Stimulated activated effector memory CD8-positive, alpha-beta T cell treated with anti-CD3 and anti-CD28 coated beads, Interleukin-12 subunit alpha, Interleukin-12 subunit beta, amount 100 ng/mL, for 72 hours (primary cell): ENCODE data around the gene FNDC3B.

Experiments used
- ATAC-seq: fragments of 150-1000 bp; cut with Tn5 transposase; 2 replicates; pipeline ENCODE4 v1.10.0; 2021
- DNase-seq, 2 donors: peaks; one replicate each; pipeline ENCODE4 v3.0.0; 2021 to 2022; ENCODE audit warnings: low spot score in 2 of 2
- H3K27ac Mint-ChIP-seq: one replicate; pipeline ENCODE4 v1.8.0; 2022; ENCODE audit warnings: mild to moderate bottlenecking, mixed read lengths
- H3K36me3 Mint-ChIP-seq: one replicate; pipeline ENCODE4 v1.8.0; 2022; ENCODE audit warnings: mild to moderate bottlenecking, mixed read lengths
- H3K4me1 Mint-ChIP-seq: one replicate; pipeline ENCODE4 v1.8.0; 2022; ENCODE audit warnings: mixed read lengths
- H3K4me3 Mint-ChIP-seq: one replicate; pipeline ENCODE4 v1.8.0; 2022; ENCODE audit warnings: mild to moderate bottlenecking, mixed read lengths
- H3K9me3 Mint-ChIP-seq: one replicate; pipeline ENCODE4 v1.8.0; 2022; ENCODE audit warnings: mixed read lengths

FNDC3B gene

GRCh38 chr3:172115787-172116186 lies 76.4 kb downstream of the FNDC3B start:
- H3K9me3 Mint-ChIP-seq: no peaks in the 10 kb centered on the region
- peaks cover 23% of the 10 kb centered on the region for H3K4me1 Mint-ChIP-seq
- H3K36me3 Mint-ChIP-seq: peaks cover 41% of the 10 kb centered on the region
- no peak for ATAC-seq
- DNase-seq: no peak
- H3K4me3 Mint-ChIP-seq: no peak overlapping the region
- H3K27ac Mint-ChIP-seq: no peak overlapping the region

GRCh38 chr3:172118019-172118418 lies 78.6 kb downstream of the FNDC3B start:
- Mint-ChIP-seq H3K36me3 (peaks cover 31% of the 10 kb centered on the region), H3K9me3 (no peaks in the 10 kb centered on the region), H3K4me1 (peaks cover 23% of the 10 kb centered on the region), H3K27ac (no peak overlapping the region), H3K4me3 (no peak overlapping the region)
- ATAC-seq (no peak), DNase-seq (no peak)

GRCh38 chr3:172119266-172119969 lies 80.0 kb downstream of the FNDC3B start:
- Mint-ChIP-seq H3K4me3 (no peak overlapping the region), H3K27ac (no peak overlapping the region), H3K9me3 (no peaks in the 10 kb centered on the region), H3K36me3 (peaks cover 29% of the 10 kb centered on the region), H3K4me1 (peaks cover 13% of the 10 kb centered on the region)
- no peak for DNase-seq
- ATAC-seq: no peak

GRCh38 chr3:172120912-172121311 lies 81.5 kb downstream of the FNDC3B start:
- Mint-ChIP-seq H3K9me3 (no peaks in the 10 kb centered on the region), H3K36me3 (peaks cover 25% of the 10 kb centered on the region)

GRCh38 chr3:172121981-172122380 lies 82.6 kb downstream of the FNDC3B start:
- Mint-ChIP-seq H3K27ac (no peak overlapping the region), H3K4me1 (peaks cover 29% of the 10 kb centered on the region), H3K4me3 (no peak overlapping the region), H3K36me3 (peaks cover 15% of the 10 kb centered on the region), H3K9me3 (no peaks in the 10 kb centered on the region)
- DNase-seq (no peak), ATAC-seq (no peak)

More at GRCh38 chr3:172120912-172121311, 81.5 kb downstream of the FNDC3B start:
- ATAC-seq (no peak), DNase-seq (no peak)
- peaks cover 19% of the 10 kb centered on the region for H3K4me1 Mint-ChIP-seq
- H3K4me3 Mint-ChIP-seq: no peak overlapping the region
- no peak overlapping the region for H3K27ac Mint-ChIP-seq

GRCh38 chr3:172124271-172124670 lies 84.9 kb downstream of the FNDC3B start:
- Mint-ChIP-seq H3K4me3 (no peak overlapping the region), H3K27ac (no peak overlapping the region), H3K4me1 (peaks cover 37% of the 10 kb centered on the region), H3K9me3 (no peaks in the 10 kb centered on the region), H3K36me3 (peaks cover 5% of the 10 kb centered on the region)
- DNase-seq: no peak
- ATAC-seq: no peak

- ATAC-seq (no peak), DNase-seq (no peak)
- H3K36me3 Mint-ChIP-seq: peaks cover 5% of the 10 kb centered on the region
- H3K4me3 Mint-ChIP-seq: no peak overlapping the region
- peaks cover 41% of the 10 kb centered on the region for H3K4me1 Mint-ChIP-seq
- no peaks in the 10 kb centered on the region for H3K9me3 Mint-ChIP-seq
- H3K27ac Mint-ChIP-seq: no peak overlapping the region
Observed at GRCh38 chr3:172125053-172125452, 85.7 kb downstream of the FNDC3B start.

- peaks cover 5% of the 10 kb centered on the region for H3K36me3 Mint-ChIP-seq
- DNase-seq (no peak), ATAC-seq (no peak)
- H3K9me3 Mint-ChIP-seq: no peaks in the 10 kb centered on the region
- no peak overlapping the region for H3K4me3 Mint-ChIP-seq
- H3K27ac Mint-ChIP-seq: no peak overlapping the region
- H3K4me1 Mint-ChIP-seq: peaks cover 48% of the 10 kb centered on the region
Observed at GRCh38 chr3:172125963-172126457, 86.6 kb downstream of the FNDC3B start.

GRCh38 chr3:172126741-172127140 lies 87.4 kb downstream of the FNDC3B start:
- Mint-ChIP-seq H3K27ac (peak overlapping the region; percentile 24), H3K9me3 (no peaks in the 10 kb centered on the region), H3K36me3 (peaks cover 5% of the 10 kb centered on the region), H3K4me1 (peaks cover 50% of the 10 kb centered on the region), H3K4me3 (no peak overlapping the region)
- DNase-seq: no peak
- no peak for ATAC-seq

GRCh38 chr3:172127141-172127540 lies 87.8 kb downstream of the FNDC3B start:
- no peak for DNase-seq
- peaks cover 54% of the 10 kb centered on the region for H3K4me1 Mint-ChIP-seq
- ATAC-seq: no peak
- H3K9me3 Mint-ChIP-seq: no peaks in the 10 kb centered on the region
- no peak overlapping the region for H3K4me3 Mint-ChIP-seq
- peaks cover 5% of the 10 kb centered on the region for H3K36me3 Mint-ChIP-seq
- H3K27ac Mint-ChIP-seq: peak overlapping the region; percentile 24

- Mint-ChIP-seq H3K4me3 (no peak overlapping the region), H3K4me1 (peaks cover 58% of the 10 kb centered on the region), H3K36me3 (peaks cover 5% of the 10 kb centered on the region), H3K9me3 (no peaks in the 10 kb centered on the region), H3K27ac (no peak overlapping the region)
- DNase-seq: no peak
- no peak for ATAC-seq
Observed at GRCh38 chr3:172127929-172128580, 88.7 kb downstream of the FNDC3B start.

- peak overlapping the region; percentile 98 for H3K27ac Mint-ChIP-seq
- no peaks in the 10 kb centered on the region for H3K9me3 Mint-ChIP-seq
- no peak for DNase-seq
- ATAC-seq: no peak
- no peak overlapping the region for H3K4me3 Mint-ChIP-seq
- H3K36me3 Mint-ChIP-seq: peaks cover 4% of the 10 kb centered on the region
- H3K4me1 Mint-ChIP-seq: peaks cover 66% of the 10 kb centered on the region
Observed at GRCh38 chr3:172128858-172129257, 89.5 kb downstream of the FNDC3B start.

GRCh38 chr3:172129498-172129849 lies 90.1 kb downstream of the FNDC3B start:
- ATAC-seq (no peak), DNase-seq (no peak)
- Mint-ChIP-seq H3K9me3 (no peaks in the 10 kb centered on the region), H3K27ac (peak overlapping the region; percentile 98), H3K36me3 (no peaks in the 10 kb centered on the region), H3K4me1 (peaks cover 71% of the 10 kb centered on the region), H3K4me3 (peak overlapping the region; percentile 58)

- peak in 1 of 2 donors; percentile 75 for DNase-seq
- Mint-ChIP-seq H3K27ac (peak overlapping the region; percentile 98), H3K4me1 (peaks cover 66% of the 10 kb centered on the region)
Observed at GRCh38 chr3:172129850-172130716, 90.7 kb downstream of the FNDC3B start.

GRCh38 chr3:172130717-172131050 lies 91.3 kb downstream of the FNDC3B start:
- ATAC-seq (no peak), DNase-seq (no peak)
- H3K4me3 Mint-ChIP-seq: peak overlapping the region; percentile 58
- H3K9me3 Mint-ChIP-seq: no peaks in the 10 kb centered on the region
- no peaks in the 10 kb centered on the region for H3K36me3 Mint-ChIP-seq
- peaks cover 69% of the 10 kb centered on the region for H3K4me1 Mint-ChIP-seq
- H3K27ac Mint-ChIP-seq: peak overlapping the region; percentile 98

More at GRCh38 chr3:172129850-172130716, 90.7 kb downstream of the FNDC3B start:
- Mint-ChIP-seq H3K9me3 (no peaks in the 10 kb centered on the region), H3K36me3 (no peaks in the 10 kb centered on the region), H3K4me3 (peak overlapping the region; percentile 58)
- peak; percentile 88 for ATAC-seq
